ENCODE measurements around the gene TAMALIN.
A peak's percentile ranks its signal among the peaks of the same experiment; 100 is the strongest.

TAMALIN gene

DNA sequence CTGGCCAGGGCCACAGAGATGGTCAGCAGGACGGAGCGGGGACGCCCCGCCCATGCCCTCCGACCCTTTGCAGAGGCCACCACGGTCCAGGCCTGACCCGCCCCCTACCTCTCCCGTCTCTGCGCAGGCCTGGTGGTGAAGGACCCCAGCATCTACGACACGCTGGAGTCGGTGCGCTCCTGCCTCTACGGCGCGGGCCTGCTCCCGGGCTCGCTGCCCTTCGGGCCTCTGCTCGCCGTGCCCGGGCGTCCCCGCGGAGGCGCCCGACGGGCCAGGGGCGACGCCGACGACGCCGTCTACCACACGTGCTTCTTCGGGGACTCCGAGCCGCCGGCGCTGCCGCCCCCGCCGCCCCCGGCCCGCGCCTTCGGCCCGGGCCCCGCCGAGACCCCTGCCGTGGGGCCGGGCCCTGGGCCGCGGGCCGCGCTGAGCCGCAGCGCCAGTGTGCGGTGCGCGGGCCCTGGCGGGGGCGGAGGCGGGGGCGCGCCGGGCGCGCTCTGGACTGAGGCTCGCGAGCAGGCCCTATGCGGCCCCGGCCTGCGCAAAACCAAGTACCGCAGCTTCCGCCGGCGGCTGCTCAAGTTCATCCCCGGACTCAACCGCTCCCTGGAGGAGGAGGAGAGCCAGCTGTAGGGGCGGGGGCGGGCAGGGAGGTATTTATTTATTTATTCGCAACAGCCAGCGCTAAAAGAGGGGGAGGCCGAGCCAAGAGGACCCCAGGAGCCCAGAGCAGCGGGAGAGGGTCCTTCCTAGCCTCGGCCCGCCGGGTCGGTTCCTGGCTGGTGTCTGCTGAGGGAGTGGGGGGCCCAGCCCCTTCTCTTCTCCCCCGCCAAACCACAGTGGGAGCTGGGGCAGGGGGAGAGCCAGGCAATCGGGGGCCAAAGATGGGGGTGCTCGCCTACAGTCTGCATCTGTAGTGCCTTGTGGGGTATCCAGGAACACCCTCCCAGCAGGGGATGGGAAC is 8.1 kb downstream of the TAMALIN start:
- no peak for DNase-seq

- peak; percentile 25 for DNase-seq
Measured at GRCh38 chr12:52015532-52016041, 8.8 kb downstream of the TAMALIN start.

GRCh38 chr12:52018433-52019112 is 11.8 kb downstream of the TAMALIN start:
- DNase-seq, result peak; percentile 92

- peak; percentile 82 for DNase-seq
Measured at GRCh38 chr12:52019113-52019770, 12.5 kb downstream of the TAMALIN start.

DNA sequence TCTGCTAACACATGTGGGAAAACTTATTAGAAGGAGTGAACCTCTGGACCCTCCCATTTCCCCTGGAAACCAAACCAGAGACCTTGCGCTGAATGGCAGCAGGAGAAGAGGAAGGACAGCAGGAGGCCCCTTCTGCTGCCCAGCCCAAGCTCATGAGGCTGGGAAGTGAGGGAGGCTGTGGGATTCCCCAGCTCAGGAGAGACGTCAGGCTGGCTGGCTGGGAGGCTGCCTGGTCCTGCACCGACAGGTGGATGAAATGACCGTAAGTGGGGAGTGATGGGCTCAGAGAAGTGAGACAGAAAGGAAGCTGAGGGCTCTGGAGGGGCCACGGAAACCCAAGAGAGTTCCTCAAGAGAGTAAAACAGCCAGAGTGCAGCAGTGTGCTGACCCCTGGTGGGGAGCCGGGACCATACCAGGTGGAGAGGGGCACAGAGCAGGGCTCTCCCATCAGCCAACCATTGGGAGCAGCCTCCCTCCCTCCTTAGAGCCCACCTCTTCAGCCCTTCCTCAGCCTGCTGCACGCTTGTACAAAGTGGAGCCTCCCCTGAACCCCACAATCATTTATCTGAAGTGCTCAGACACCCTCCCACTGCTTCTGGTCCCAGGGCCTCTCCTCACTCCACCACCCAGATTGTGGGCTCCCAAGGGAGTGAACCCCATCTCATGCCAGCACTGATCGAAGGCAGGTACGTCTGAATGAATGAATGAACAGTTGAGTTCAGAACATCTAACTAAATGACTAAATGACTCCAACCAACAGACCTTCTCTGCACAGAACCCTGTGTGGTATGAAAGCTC is 14.0 kb downstream of the TAMALIN start:
- peak; percentile 72 for DNase-seq

DNA sequence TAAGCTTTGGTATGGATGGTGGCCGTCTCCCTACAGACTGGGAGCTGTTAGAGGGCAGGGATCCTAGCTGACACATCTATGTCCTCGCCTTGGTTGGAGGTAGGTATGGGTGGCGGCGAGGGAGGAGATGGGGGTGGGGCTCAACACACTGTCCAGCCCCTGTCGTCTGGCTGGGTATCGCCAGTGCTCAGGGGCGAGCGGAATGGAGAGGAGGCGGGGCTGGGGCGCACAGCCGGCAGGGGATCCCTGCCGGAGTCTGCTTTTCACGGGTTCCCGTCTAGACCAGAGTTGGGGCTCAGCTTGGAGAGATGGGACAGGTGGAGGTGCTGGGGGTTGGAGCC is 16.1 kb downstream of the TAMALIN start:
- DNase-seq, result no peak

DNA sequence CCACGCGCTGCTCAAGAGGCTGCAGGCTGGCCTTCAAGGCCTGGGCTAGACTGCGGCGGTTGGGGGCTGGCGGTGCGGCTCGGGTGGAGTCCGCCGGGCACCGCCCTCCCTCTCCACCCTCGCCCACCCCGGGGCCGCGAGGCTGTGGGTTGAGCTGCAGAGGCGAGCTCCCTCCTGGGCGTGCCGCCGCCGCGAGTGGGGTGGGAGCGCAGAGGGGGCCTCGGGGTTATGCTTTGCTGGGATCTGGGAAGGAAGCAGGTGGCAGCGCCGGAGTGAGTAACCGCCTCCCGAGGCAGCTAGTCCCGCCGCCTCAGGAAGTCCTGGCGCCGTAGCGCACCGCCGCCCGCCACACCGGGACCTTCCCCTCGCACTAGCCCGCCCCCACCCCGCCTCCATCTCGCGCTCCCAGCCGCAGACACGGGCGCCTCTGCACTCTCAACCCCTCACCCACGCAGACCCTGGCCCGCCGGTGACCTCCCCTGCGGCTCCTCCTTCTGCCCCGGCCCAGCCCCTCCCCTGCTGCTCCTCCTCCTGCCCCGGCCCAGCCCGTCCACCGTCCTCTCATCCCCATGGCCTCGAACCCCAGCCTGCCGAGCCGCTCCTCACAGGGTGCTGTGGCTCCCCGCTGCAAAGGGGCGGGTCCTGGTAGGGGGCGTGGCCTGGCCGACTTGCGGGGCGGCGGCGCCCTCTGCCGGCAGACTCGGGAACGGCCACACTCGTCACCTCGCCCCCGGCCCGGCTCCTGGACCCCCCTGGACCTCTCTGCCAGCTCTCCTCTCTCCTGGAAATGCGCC is 16.6 kb downstream of the TAMALIN start:
- peak; percentile 77 for DNase-seq

GRCh38 chr12:52023976-52024688 is 17.4 kb downstream of the TAMALIN start:
- DNase-seq, result peak; percentile 58

- DNase-seq, result no peak
Measured at GRCh38 chr12:52024845-52025230, 18.1 kb downstream of the TAMALIN start.

- DNase-seq, result no peak
Measured at GRCh38 chr12:52026263-52026662, 19.5 kb downstream of the TAMALIN start.

DNA sequence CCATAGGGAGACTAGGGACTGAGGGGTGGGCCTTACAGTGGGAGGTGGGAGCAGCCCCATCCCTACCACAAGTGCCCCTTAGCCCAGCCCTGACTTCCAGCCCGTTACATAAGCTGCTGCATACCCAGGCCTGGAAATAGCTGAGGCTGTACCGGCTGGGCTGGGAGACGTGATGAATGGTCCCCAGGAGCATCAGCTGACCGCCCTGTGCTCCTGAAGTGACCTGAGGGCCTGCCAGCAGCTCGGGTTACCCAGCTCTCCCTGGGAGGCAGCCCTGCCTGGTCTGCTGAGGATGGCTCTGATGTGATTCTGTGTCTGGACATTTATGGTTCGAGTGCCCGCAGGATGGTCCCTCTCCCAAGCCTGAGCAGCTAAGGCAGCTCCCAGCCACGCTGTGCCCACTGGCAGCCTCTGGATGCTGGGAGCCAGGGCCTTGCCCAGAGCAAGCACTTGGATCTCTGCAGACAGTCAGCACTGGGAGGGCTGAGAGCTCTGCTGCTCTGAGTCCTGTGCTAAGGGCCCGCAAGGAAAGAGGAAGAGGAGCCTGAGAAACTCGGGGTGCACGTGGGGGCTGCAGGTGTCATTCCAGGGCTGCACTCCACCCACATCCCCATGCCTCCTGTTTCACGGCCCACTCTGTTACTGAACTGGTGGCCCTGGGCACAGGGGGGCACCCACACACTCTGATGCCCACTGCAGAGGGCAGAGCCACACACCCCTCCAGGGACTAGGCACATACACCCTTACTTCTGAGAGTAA is 20.5 kb downstream of the TAMALIN start:
- no peak for DNase-seq

DNA sequence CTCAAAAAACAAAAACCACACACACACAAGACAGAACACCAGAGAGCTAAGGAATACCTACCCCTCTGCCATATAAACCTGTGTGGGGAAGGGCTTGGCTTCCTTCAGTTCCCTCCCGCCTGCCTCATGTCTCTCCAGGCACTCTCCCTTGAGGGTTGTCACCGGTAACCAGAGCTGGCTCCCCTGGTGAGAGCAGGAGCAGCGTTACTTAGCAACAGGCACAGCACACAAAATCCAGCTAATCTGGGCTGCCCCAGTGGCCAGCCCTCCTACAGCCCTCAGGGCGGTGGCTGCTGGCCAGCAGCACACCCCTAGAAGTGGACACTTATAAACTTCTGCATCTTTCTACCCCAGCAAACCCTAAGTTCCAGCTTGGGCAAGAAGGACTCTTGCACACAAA is 22.9 kb downstream of the TAMALIN start:
- DNase-seq, result peak; percentile 98

GRCh38 chr12:52032446-52032803 is 25.7 kb downstream of the TAMALIN start:
- DNase-seq, result peak; percentile 62

GRCh38 chr12:52032804-52033445 is 26.2 kb downstream of the TAMALIN start:
- peak; percentile 94 for DNase-seq

DNA sequence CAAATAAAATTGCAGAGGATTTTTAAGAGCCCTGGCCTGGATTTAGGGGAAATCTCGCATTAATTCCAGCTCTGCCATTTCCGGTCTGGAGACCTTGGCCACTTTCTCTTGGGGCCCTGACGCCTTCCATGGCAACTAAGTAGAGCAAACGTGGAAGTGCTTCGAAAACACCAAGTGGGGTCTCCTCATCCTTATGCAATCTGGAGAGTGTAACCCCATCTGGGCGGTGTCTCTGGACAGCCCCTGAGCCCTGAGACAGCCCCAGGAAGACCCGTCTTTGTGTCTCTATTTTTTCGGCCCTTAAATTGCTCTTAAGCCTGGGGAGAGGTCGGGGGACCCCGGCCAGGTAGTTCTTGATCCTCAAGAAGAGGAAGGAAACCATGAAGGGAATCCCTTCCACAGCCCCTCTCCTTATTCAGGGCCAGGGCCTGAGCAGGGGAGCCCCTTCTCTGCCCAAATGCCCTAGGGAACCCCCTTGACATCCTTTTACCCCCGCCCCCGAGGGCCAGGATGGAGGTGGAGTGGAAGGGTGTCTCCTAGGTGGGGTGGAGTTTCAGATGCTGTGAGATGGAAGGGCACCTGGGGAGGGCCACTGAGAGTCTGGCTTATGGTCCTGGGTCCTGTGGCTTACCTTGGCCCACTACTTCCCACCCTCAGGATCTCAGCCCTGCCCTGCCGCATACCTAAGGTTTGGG is 26.8 kb downstream of the TAMALIN start:
- DNase-seq, result no peak

DNA sequence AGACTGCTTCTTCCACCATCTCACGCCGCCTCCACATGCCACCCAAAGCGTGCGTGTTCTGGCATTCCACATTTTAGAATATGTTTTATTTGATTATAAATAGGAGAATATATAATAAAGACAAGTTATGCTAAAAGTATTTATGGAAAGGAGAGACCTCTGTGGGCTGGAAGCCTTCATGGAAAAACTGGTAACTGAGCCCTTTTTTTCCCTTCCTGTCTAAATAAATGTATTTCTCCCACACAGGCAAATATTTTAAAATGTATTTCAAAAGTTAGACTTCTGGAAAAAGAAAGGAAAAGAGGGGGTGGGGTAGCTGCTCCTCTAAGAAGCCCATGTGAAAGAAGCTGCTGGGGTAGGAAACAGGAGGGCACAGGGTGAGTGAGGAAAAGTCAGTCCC is 28.4 kb downstream of the TAMALIN start:
- no peak for DNase-seq

DNA sequence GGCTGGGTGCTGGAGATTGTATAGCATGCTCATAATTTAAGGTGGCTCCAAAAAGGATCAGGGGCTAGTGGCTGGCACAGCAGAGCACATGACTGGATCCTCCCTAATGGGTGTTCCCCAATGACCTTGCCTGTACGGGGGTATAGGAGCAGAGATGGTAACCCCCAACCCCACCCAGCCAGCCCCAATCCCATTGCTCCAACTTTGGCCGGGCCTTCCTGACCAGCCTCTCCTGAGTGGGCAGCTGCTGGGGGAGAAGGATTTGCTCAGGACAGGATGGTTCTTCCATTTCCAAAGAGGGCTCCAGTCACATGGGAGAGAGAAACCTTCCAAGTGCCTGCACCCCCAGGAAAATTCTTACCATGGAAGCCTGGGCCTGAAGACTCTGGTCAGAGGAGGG is 29.2 kb downstream of the TAMALIN start:
- DNase-seq, result no peak

- peak; percentile 56 for DNase-seq
Measured at GRCh38 chr12:52036587-52037171, 29.9 kb downstream of the TAMALIN start.
